ENCODE measurements around the gene RSF1.

- no peak for TF ChIP-seq CHD2 (IDR thresholded peaks at IDR 0.05; ENCODE audit: low read length, partially characterized antibody)
- TF ChIP-seq, protein P1, sequence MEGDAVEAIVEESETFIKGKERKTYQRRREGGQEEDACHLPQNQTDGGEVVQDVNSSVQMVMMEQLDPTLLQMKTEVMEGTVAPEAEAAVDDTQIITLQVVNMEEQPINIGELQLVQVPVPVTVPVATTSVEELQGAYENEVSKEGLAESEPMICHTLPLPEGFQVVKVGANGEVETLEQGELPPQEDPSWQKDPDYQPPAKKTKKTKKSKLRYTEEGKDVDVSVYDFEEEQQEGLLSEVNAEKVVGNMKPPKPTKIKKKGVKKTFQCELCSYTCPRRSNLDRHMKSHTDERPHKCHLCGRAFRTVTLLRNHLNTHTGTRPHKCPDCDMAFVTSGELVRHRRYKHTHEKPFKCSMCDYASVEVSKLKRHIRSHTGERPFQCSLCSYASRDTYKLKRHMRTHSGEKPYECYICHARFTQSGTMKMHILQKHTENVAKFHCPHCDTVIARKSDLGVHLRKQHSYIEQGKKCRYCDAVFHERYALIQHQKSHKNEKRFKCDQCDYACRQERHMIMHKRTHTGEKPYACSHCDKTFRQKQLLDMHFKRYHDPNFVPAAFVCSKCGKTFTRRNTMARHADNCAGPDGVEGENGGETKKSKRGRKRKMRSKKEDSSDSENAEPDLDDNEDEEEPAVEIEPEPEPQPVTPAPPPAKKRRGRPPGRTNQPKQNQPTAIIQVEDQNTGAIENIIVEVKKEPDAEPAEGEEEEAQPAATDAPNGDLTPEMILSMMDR (IDR thresholded peaks at IDR 0.05): peak; percentile 86
- no peak for TF ChIP-seq MAX (IDR thresholded peaks at IDR 0.05; ENCODE audit: low read depth)
- no peak for TF ChIP-seq GABPA (IDR thresholded peaks at IDR 0.05; ENCODE audit: low read depth)
These were observed 200.8 kb downstream of the RSF1 start for GRCh38 chr11:77619576-77620198.

All from SK-N-SH (cell line).